Neural progenitor cell (in vitro differentiated cells): ENCODE data around the gene INPP4B.

Experiments used
- CTCF ChIP-seq: fragments of 200-600 bp; sonication (generic); IDR thresholded peaks from 2 replicates; pipeline ENCODE4 v1.5.1; 2017; ENCODE audit warnings: antibody characterized with exemption, mild to moderate bottlenecking
- EZH2 ChIP-seq: fragments of 200-600 bp; sonication (generic); IDR thresholded peaks from 2 replicates; pipeline ENCODE4 v1.6.1; 2017; ENCODE audit warnings: antibody characterized with exemption, mild to moderate bottlenecking, moderate library complexity
- EZH2phosphoT487 ChIP-seq: fragments of 200-600 bp; sonication (generic); IDR thresholded peaks from 2 replicates; pipeline ENCODE4 v1.6.1; 2017; ENCODE audit warnings: antibody characterized with exemption

GRCh38 chr4:142550965-142551364 is 295.1 kb downstream of the INPP4B start:
- TF ChIP-seq CTCF (no peak), EZH2 (no peak), EZH2phosphoT487 (no peak)
